ENCODE results near the gene ADAM11. TPM values are rescaled to one million over a fixed set of nuclear protein-coding genes. Genes with fewer than 3 reads are reported as not detected.
"Not testable (repeated sequence)": the region's sequence is repeated elsewhere in the genome, so short reads cannot be mapped to it uniquely, and the experiment has no call there.

The ADAM11 gene
- total RNA-seq, 1 donor from 2014 or later, result 0.41 TPM

- Histone ChIP-seq H3K4me3 (no peak overlapping the region), H3K27me3 (ENCODE audit: low read depth) (peaks cover 9% of the 10 kb centered on the region), H3K4me1 (no peaks in the 10 kb centered on the region), H3K27ac (no peak overlapping the region), H3K36me3 (peaks cover 8% of the 10 kb centered on the region), H3K9me3 (no peaks in the 10 kb centered on the region)
- ATAC-seq (no peak), DNase-seq (no peak)
- intact Hi-C loops (cut with DNase I), result no loop called here
- no peak for TF ChIP-seq CTCF (IDR thresholded peaks at IDR 0.05)
Measured at GRCh38 chr17:44807093-44807816, 48.5 kb downstream of the ADAM11 start.

GRCh38 chr17:44807817-44808155 is 49.0 kb downstream of the ADAM11 start:
- no peak for DNase-seq
- no peak for ATAC-seq
- H3K4me3 ChIP-seq, result no peak overlapping the region
- no peak for TF ChIP-seq CTCF (IDR thresholded peaks at IDR 0.05)
- H3K36me3 ChIP-seq, result peaks cover 8% of the 10 kb centered on the region
- no peak overlapping the region for H3K27ac ChIP-seq
- H3K4me1 ChIP-seq, result no peaks in the 10 kb centered on the region
- H3K27me3 ChIP-seq (ENCODE audit: low read depth), result peaks cover 9% of the 10 kb centered on the region
- intact Hi-C loops (cut with DNase I), result no loop called here
- H3K9me3 ChIP-seq, result no peaks in the 10 kb centered on the region

- DNase-seq, result no peak
- H3K27ac ChIP-seq, result no peak overlapping the region
- no peak for TF ChIP-seq CTCF (IDR thresholded peaks at IDR 0.05)
- no peaks in the 10 kb centered on the region for H3K4me1 ChIP-seq
- ATAC-seq, result no peak
- H3K36me3 ChIP-seq, result peaks cover 8% of the 10 kb centered on the region
- H3K27me3 ChIP-seq (ENCODE audit: low read depth), result peaks cover 9% of the 10 kb centered on the region
- H3K4me3 ChIP-seq, result no peak overlapping the region
- intact Hi-C loops (cut with DNase I), result no loop called here
- H3K9me3 ChIP-seq, result no peaks in the 10 kb centered on the region
Measured at GRCh38 chr17:44808156-44808555, 49.4 kb downstream of the ADAM11 start.

- ATAC-seq; intact Hi-C loops (cut with DNase I); H3K4me1 ChIP-seq; H3K27ac ChIP-seq; DNase-seq; H3K36me3 ChIP-seq; H3K4me3 ChIP-seq; H3K27me3 ChIP-seq (ENCODE audit: low read depth); H3K9me3 ChIP-seq: not testable (repeated sequence)
Measured at GRCh38 chr17:44808656-44809388, 50.0 kb downstream of the ADAM11 start.

- DNase-seq (no peak), ATAC-seq (no peak)
- Histone ChIP-seq H3K36me3 (no peaks in the 10 kb centered on the region), H3K4me1 (no peaks in the 10 kb centered on the region), H3K27me3 (ENCODE audit: low read depth) (peaks cover 9% of the 10 kb centered on the region), H3K4me3 (no peak overlapping the region), H3K9me3 (no peaks in the 10 kb centered on the region), H3K27ac (no peak overlapping the region)
- no peak for TF ChIP-seq CTCF (IDR thresholded peaks at IDR 0.05)
- intact Hi-C loops (cut with DNase I), result no loop called here
Measured at GRCh38 chr17:44812263-44812662, 53.5 kb downstream of the ADAM11 start.

GRCh38 chr17:44818508-44818907 is 59.7 kb downstream of the ADAM11 start:
- not testable (repeated sequence) for DNase-seq

More at GRCh38 chr17:44818508-44818907, 59.7 kb downstream of the ADAM11 start:
- H3K27me3 ChIP-seq (ENCODE audit: low read depth); intact Hi-C loops (cut with DNase I); ATAC-seq; H3K9me3 ChIP-seq; H3K36me3 ChIP-seq; H3K4me3 ChIP-seq; H3K4me1 ChIP-seq; H3K27ac ChIP-seq: not testable (repeated sequence)

All from lower lobe of right lung (tissue), 2 donors.